ENCODE measurements around the gene NAB1. TPM values are rescaled to one million over a fixed set of nuclear protein-coding genes. Genes with fewer than 3 reads are reported as not detected.

NAB1 gene
- total RNA-seq, 3 donors from 2014 or later: 23.4 to 55.0 (median 28.9) TPM

- intact Hi-C loops (cut with DNase I, micrococcal nuclease): no loop called here
- DNase-seq (no peak), ATAC-seq (no peak)
- Histone ChIP-seq H3K4me1 (ENCODE audit: low read depth) (no peaks in the 10 kb centered on the region), H3K36me3 (ENCODE audit: low read depth) (no peaks in the 10 kb centered on the region), H3K9me3 (no peaks in the 10 kb centered on the region), H3K4me3 (no peak overlapping the region)
- TF ChIP-seq CTCF (IDR thresholded peaks at IDR 0.05): no peak
These were observed 20.0 kb downstream of the NAB1 start for GRCh38 chr2:190668892-190669291.

- TF ChIP-seq CTCF (IDR thresholded peaks at IDR 0.05): no peak
These were observed 21.5 kb downstream of the NAB1 start for GRCh38 chr2:190670182-190670946.

GRCh38 chr2:190674966-190675650 lies 26.2 kb downstream of the NAB1 start:
- H3K36me3 ChIP-seq (ENCODE audit: low read depth): no peaks in the 10 kb centered on the region
- H3K9me3 ChIP-seq: no peaks in the 10 kb centered on the region
- intact Hi-C loops (cut with DNase I, micrococcal nuclease): no loop called here
- no peak overlapping the region for H3K4me3 ChIP-seq
- peak; percentile 44 for ATAC-seq
- H3K4me1 ChIP-seq (ENCODE audit: low read depth): no peaks in the 10 kb centered on the region
- DNase-seq: no peak
- no peak for TF ChIP-seq CTCF (IDR thresholded peaks at IDR 0.05)

More at GRCh38 chr2:190670182-190670946, 21.5 kb downstream of the NAB1 start:
- intact Hi-C loops (cut with DNase I, micrococcal nuclease): no loop called here
- Histone ChIP-seq H3K9me3 (no peaks in the 10 kb centered on the region), H3K36me3 (ENCODE audit: low read depth) (no peaks in the 10 kb centered on the region), H3K4me3 (no peak overlapping the region), H3K4me1 (ENCODE audit: low read depth) (no peaks in the 10 kb centered on the region)
- DNase-seq: no peak
- ATAC-seq: no peak

- DNase-seq (no peak), ATAC-seq (no peak)
- no peaks in the 10 kb centered on the region for H3K4me1 ChIP-seq (ENCODE audit: low read depth)
- intact Hi-C loops (cut with DNase I, micrococcal nuclease): no loop called here
- H3K4me3 ChIP-seq: no peak overlapping the region
- H3K9me3 ChIP-seq: no peaks in the 10 kb centered on the region
- no peak for TF ChIP-seq CTCF (IDR thresholded peaks at IDR 0.05)
- H3K36me3 ChIP-seq (ENCODE audit: low read depth): no peaks in the 10 kb centered on the region
These were observed 28.4 kb downstream of the NAB1 start for GRCh38 chr2:190677255-190677654.

- Histone ChIP-seq H3K4me1 (ENCODE audit: low read depth) (peaks cover under 1% of the 10 kb centered on the region), H3K36me3 (ENCODE audit: low read depth) (no peaks in the 10 kb centered on the region), H3K9me3 (no peaks in the 10 kb centered on the region), H3K4me3 (no peak overlapping the region)
- ATAC-seq (peak; percentile 20), DNase-seq (no peak)
- no peak for TF ChIP-seq CTCF (IDR thresholded peaks at IDR 0.05)
- intact Hi-C loops (cut with DNase I, micrococcal nuclease): no loop called here
These were observed 29.7 kb downstream of the NAB1 start for GRCh38 chr2:190678444-190679162.
